Cardiac muscle cell (in vitro differentiated cells and primary cell): ENCODE data around the gene IFNL3. TPM values are rescaled to one million over a fixed set of nuclear protein-coding genes. Genes with fewer than 3 reads are reported as not detected.
"Not testable (repeated sequence)": the region's sequence is repeated elsewhere in the genome, so short reads cannot be mapped to it uniquely, and the experiment has no call there.

Experiments
- DNase-seq, 2 donors: peaks; one replicate each; pipeline versions ENCODE4 v3.0.0 to v3.0.0-alpha.2; 2010 to 2017; ENCODE audit warnings: low read depth in 1 of 2, low spot score in 1 of 2
- H3K27ac ChIP-seq: fragments of 200-600 bp; sonication (generic); 2 replicates; pipeline ENCODE4 v1.5.1; 2016
- H3K27me3 ChIP-seq: fragments of 200-600 bp; sonication (generic); 2 replicates; pipeline ENCODE4 v1.6.0; 2016; ENCODE audit warnings: control low read depth
- H3K36me3 ChIP-seq: fragments of 200-600 bp; sonication (generic); 2 replicates; pipeline ENCODE4 v1.5.1; 2016; ENCODE audit warnings: control low read depth
- H3K4me1 ChIP-seq: fragments of 200-600 bp; sonication (generic); 2 replicates; pipeline ENCODE4 v1.8.1; 2017; ENCODE audit warnings: low read depth, mild to moderate bottlenecking, mixed run types
- H3K4me3 ChIP-seq: fragments of 200-600 bp; sonication (generic); 2 replicates; pipeline ENCODE4 v1.5.1; 2016; ENCODE audit warnings: mild to moderate bottlenecking
- H3K9me3 ChIP-seq: fragments of 200-600 bp; sonication (generic); 2 replicates; pipeline ENCODE4 v1.5.1; 2017; ENCODE audit warnings: low read depth, mild to moderate bottlenecking, control low read depth
- polyA plus RNA-seq: library from polyadenylated mRNA; unstranded; fragments of >200 nt; fragmentation: Nextera tagmentation; extraction: Ambion mirVana; gene quantifications from 2 replicates; pipeline ENCODE4 v1.2.1, GENCODE V29; 2016
- total RNA-seq: library from RNA; depleted of rRNA; stranded (reverse); fragments of >200 nt; gene quantifications from 2 replicates; pipeline ENCODE4 v1.2.3, GENCODE V29; 2016
- TF ChIP-seq, protein P1 (sequence below): IDR thresholded peaks from 2 replicates; pipeline ENCODE4 v1.5.1; 2012; ENCODE audit warnings: low read depth, mild to moderate bottlenecking, low read length

The IFNL3 gene
- total and polyA plus RNA-seq, 2 experiments from 2014 or later = not detected

DNA sequence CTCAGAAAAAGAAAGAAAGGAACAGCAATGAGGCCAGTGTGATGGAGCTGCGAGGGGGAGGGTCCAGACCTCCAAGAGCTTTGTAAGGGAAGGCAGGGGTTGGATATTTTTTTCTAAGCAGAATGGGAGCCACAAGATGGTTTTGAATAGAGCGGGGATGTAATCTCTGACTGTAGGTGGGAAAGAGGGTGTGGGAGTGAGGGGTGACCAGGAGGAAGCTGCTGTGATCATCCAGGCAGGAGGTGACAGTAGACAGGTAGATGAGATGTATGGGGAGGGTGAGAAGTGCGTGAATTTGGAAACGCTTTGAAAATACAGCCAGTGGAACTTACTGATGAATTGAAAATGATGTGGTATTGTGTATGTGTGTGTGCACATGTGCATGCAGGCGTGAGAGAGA, 30.8 kb upstream of the IFNL3 start:
- Histone ChIP-seq H3K4me1 (no peaks in the 10 kb centered on the region), H3K27ac (no peak overlapping the region), H3K4me3 (no peak overlapping the region), H3K36me3 (no peaks in the 10 kb centered on the region), H3K9me3 (no peaks in the 10 kb centered on the region), H3K27me3 (peaks cover 5% of the 10 kb centered on the region)
- TF ChIP-seq, protein P1, sequence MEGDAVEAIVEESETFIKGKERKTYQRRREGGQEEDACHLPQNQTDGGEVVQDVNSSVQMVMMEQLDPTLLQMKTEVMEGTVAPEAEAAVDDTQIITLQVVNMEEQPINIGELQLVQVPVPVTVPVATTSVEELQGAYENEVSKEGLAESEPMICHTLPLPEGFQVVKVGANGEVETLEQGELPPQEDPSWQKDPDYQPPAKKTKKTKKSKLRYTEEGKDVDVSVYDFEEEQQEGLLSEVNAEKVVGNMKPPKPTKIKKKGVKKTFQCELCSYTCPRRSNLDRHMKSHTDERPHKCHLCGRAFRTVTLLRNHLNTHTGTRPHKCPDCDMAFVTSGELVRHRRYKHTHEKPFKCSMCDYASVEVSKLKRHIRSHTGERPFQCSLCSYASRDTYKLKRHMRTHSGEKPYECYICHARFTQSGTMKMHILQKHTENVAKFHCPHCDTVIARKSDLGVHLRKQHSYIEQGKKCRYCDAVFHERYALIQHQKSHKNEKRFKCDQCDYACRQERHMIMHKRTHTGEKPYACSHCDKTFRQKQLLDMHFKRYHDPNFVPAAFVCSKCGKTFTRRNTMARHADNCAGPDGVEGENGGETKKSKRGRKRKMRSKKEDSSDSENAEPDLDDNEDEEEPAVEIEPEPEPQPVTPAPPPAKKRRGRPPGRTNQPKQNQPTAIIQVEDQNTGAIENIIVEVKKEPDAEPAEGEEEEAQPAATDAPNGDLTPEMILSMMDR = no peak
- no peak for DNase-seq

DNA sequence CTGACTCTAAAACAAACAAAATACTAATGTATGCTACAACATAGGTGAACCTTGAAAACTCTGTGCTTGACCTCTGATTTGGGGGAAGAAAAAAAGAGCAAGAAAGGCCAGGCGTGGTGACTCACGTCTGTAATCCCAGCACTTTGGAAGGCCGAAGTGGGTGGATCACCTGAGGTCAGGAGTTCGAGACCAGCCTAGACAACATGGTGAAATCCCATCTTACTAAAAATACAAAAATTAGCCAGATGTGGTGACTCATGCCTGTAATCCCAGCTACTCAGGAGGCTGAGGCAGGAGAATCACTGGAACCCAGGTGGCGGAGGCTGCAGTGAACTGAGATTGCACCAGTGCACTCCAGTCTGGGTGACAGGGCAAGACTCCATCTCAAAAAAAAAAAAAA, 29.1 kb upstream of the IFNL3 start:
- DNase-seq, H3K36me3 ChIP-seq, H3K4me3 ChIP-seq, H3K4me1 ChIP-seq, H3K9me3 ChIP-seq, H3K27ac ChIP-seq, H3K27me3 ChIP-seq: not testable (repeated sequence)

DNA sequence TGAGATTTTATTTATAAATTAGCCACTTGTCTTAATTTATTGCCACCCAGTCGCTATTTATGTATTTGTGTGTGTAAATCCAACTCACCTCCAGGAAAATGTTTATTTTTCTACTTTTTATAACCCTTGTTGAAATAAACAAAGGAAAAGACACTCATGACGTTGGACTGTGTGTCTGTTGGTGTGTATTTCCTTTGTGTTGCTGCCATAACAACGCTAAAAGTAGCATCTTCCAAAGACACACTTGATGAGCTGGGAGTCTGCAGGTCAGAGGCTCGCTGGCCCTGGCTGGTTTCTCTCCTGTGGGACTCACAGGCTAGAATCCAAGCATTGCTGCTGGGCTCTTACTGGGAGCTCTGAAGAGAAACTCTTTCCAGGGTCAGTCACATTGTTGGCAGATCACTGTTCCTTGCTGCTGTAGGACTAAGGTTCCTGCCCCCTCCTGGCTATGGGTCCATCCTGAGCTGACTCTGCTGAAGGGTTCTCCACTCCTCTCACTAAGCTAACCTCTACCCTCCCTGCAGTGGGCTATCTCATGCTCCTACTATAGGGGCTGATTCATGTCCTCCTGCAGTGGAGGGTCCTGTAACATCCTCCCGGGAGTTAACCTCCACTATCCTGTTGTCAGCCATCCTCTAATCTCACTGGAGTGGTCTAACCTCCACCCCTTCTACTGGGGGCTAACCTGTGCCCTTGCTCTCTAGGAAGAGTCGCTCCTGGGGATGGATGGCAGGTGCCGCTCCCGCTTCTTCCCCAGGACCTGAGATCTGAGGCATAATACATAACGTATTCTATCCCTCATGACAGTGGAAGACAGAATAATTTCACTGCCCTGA, 25.4 kb upstream of the IFNL3 start:
- Histone ChIP-seq H3K4me3 (no peak overlapping the region), H3K27me3 (peaks cover 18% of the 10 kb centered on the region), H3K27ac (no peak overlapping the region), H3K9me3 (no peaks in the 10 kb centered on the region), H3K4me1 (no peaks in the 10 kb centered on the region), H3K36me3 (no peaks in the 10 kb centered on the region)
- DNase-seq = peak in 1 of 2 donors; percentile 6
- TF ChIP-seq, protein P1 = no peak

DNA sequence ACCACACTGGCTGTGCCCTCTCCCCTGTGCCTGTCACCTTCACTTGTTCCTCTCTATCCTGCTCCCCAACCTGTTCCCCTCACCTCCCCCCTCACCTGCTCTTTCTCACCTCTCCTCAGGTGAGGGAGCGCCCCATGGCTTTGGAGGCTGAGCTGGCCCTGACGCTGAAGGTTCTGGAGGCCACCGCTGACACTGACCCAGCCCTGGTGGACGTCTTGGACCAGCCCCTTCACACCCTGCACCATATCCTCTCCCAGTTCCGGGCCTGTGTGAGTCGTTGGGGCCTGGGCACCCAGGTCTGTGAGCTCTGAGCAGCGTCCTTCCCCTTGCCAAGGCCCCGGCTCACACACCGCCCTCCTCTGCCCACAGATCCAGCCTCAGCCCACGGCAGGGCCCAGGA, 24.6 kb upstream of the IFNL3 start:
- not testable (repeated sequence) for H3K4me3 ChIP-seq, DNase-seq
- H3K27me3 ChIP-seq = peaks cover 26% of the 10 kb centered on the region

DNA sequence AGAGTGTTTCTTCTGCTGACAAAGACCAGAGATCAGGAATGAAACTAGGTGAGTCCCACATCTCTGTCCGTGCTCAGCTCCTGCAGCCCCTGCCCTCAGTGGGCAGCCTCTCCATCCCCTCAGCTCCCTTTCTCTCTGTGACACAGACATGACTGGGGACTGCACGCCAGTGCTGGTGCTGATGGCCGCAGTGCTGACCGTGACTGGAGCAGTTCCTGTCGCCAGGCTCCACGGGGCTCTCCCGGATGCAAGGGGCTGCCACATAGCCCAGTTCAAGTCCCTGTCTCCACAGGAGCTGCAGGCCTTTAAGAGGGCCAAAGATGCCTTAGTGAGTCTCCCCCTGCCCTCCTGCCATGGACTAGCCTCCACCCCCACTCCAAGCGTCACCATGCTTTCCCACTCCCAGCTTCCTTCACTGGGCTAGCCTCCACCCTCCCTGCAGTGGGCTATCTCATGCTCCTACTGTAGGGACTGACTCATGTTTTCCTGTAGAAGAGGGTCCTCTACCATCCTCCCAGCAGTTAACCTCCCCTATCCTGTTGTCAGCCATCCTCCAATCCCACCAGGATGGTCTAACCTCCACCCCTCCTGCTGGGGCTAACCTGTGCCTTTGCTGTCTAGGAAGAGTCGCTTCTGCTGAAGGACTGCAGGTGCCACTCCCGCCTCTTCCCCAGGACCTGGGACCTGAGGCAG, 23.9 kb upstream of the IFNL3 start:
- H3K4me1 ChIP-seq = not testable (repeated sequence)

More for the DNA sequence above, 24.6 kb upstream of the IFNL3 start:
- H3K4me1 ChIP-seq, H3K36me3 ChIP-seq, H3K9me3 ChIP-seq, H3K27ac ChIP-seq: not testable (repeated sequence)

DNA sequence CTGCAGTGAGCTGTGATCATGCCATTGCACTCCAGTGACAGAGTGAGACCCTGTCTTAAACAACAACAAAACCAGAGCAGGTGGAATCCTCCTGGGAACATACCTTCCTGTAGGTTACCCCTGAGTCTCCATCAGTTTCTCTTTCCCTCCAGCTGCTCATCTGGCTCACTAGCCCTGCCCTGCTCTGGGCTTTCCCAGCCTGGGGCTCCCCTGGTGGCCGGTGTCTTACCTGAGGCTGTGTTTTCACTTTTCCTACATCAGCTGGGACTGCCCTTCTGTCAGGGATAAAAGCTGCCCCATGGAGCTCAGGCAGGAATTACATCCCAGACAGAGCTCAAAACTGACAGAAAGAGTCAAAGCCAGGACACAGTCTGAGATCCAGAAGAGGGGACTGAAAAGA, 23.3 kb upstream of the IFNL3 start, which contains the start of gene IFNL2:
IFNL2 (plus strand) TSS at position 312 of the 400 bp plus-strand sequence. CDS start 173 bp downstream, outside the sequence.
- not testable (repeated sequence) for H3K36me3 ChIP-seq, H3K27ac ChIP-seq, DNase-seq, H3K9me3 ChIP-seq, H3K4me3 ChIP-seq, H3K4me1 ChIP-seq
- peaks cover 39% of the 10 kb centered on the region for H3K27me3 ChIP-seq

More for the DNA sequence above, 23.9 kb upstream of the IFNL3 start:
- H3K36me3 ChIP-seq, H3K4me3 ChIP-seq, H3K9me3 ChIP-seq, DNase-seq, H3K27ac ChIP-seq: not testable (repeated sequence)
- H3K27me3 ChIP-seq = peaks cover 33% of the 10 kb centered on the region

DNA sequence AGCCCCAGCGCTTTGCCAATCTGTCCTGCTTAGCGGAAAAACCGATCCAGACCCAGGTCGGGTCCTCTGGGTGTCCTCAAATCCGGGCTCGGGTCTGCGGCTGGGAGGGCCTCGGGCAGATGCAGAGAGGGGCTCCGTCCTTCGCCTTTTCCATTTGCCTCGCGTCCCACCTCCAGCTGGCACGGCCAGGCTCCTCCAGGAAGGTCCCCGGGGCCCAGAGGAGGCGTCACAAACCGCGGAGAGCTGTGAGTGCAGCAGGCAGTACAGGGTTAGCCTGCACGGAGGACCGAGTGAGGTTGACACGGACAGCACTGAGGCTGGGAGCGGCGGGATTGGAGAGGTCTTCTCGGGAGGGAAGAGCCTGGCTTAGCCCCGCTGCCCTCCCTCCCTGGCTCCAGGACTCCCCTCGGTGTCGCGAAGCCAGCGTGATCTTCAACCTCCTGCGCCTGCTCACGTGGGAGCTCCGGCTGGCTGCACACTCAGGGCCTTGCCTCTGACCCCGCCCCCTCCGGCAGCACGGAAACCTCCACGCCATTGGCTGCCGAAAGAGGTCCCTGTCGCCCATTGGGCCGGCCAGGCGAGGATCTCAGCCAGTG, 20.6 kb upstream of the IFNL3 start:
- Histone ChIP-seq H3K4me3 (no peak overlapping the region), H3K9me3 (no peaks in the 10 kb centered on the region), H3K27ac (no peak overlapping the region), H3K27me3 (peaks cover 55% of the 10 kb centered on the region), H3K4me1 (no peaks in the 10 kb centered on the region), H3K36me3 (no peaks in the 10 kb centered on the region)
- no peak for DNase-seq
- TF ChIP-seq, protein P1 = no peak
